Measurements from ENCODE around the gene COMMD10. TPM values are rescaled to one million over a fixed set of nuclear protein-coding genes. Genes with fewer than 3 reads are reported as not detected.

The COMMD10 gene
- total RNA-seq, 4 donors from 2014 or later: 26.8 to 44.3 (median 33.9) TPM

GRCh38 chr5:116308391-116308790, 223.6 kb downstream of the COMMD10 start:
- TF ChIP-seq CTCF (IDR thresholded peaks at IDR 0.05): no peak
- no peak for ATAC-seq (ENCODE audit: low FRiP score)
- DNase-seq (ENCODE audit: low spot score): no peak

GRCh38 chr5:116313366-116313765, 228.5 kb downstream of the COMMD10 start:
- no peak for DNase-seq (ENCODE audit: low spot score)
- ATAC-seq (ENCODE audit: low FRiP score): no peak
- TF ChIP-seq CTCF (IDR thresholded peaks at IDR 0.05): no peak

GRCh38 chr5:116315531-116315930, 230.7 kb downstream of the COMMD10 start:
- TF ChIP-seq CTCF (IDR thresholded peaks at IDR 0.05): no peak
- DNase-seq (ENCODE audit: low spot score) (no peak), ATAC-seq (ENCODE audit: low FRiP score) (no peak)

GRCh38 chr5:116318091-116318854, 233.4 kb downstream of the COMMD10 start:
- TF ChIP-seq CTCF (IDR thresholded peaks at IDR 0.05): no peak
- no peak for ATAC-seq (ENCODE audit: low FRiP score)
- DNase-seq (ENCODE audit: low spot score): no peak

GRCh38 chr5:116320486-116320885, 235.7 kb downstream of the COMMD10 start:
- TF ChIP-seq CTCF (IDR thresholded peaks at IDR 0.05): no peak
- ATAC-seq (ENCODE audit: low FRiP score): no peak
- DNase-seq (ENCODE audit: low spot score): no peak

GRCh38 chr5:116329503-116329902, 244.7 kb downstream of the COMMD10 start:
- TF ChIP-seq CTCF (IDR thresholded peaks at IDR 0.05): no peak
- ATAC-seq (ENCODE audit: low FRiP score): no peak
- DNase-seq (ENCODE audit: low spot score): no peak

GRCh38 chr5:116340799-116341198, 256.0 kb downstream of the COMMD10 start:
- no peak for TF ChIP-seq CTCF (IDR thresholded peaks at IDR 0.05)
- ATAC-seq (ENCODE audit: low FRiP score) (no peak), DNase-seq (ENCODE audit: low spot score) (no peak)
